GM18505 (cell line): ENCODE measurements around the gene HERPUD1.

Experiments used
- ATAC-seq: cut with Tn5 transposase; IDR thresholded peaks from one replicate; pipeline ENCODE4 v1.9.1; 2021; ENCODE audit not compliant: unreplicated experiment
- POLR2A ChIP-seq: IDR thresholded peaks from 4 replicates; pipeline ENCODE4 v1.6.1; 2011; ENCODE audit warnings: borderline replicate concordance; ENCODE audit not compliant: insufficient read depth, insufficient read length; ENCODE audit errors: extremely low read depth

The HERPUD1 gene

GRCh38 chr16:56935201-56935600, 3.3 kb downstream of the HERPUD1 start:
- no peak for TF ChIP-seq POLR2A
- ATAC-seq = no peak

- no peak for TF ChIP-seq POLR2A
- no peak for ATAC-seq
Measured at GRCh38 chr16:56936491-56936890, 4.5 kb downstream of the HERPUD1 start.

GRCh38 chr16:56936950-56937349, 5.0 kb downstream of the HERPUD1 start:
- ATAC-seq = no peak
- TF ChIP-seq POLR2A = no peak

GRCh38 chr16:56938664-56939513, 6.9 kb downstream of the HERPUD1 start:
- TF ChIP-seq POLR2A = peak; percentile 45
- no peak for ATAC-seq

- TF ChIP-seq POLR2A = no peak
- no peak for ATAC-seq
Measured at GRCh38 chr16:56939801-56940200, 7.9 kb downstream of the HERPUD1 start.

GRCh38 chr16:56941092-56941491, 9.2 kb downstream of the HERPUD1 start:
- peak; percentile 40 for TF ChIP-seq POLR2A
- ATAC-seq = no peak

GRCh38 chr16:56941856-56942331, 10.0 kb downstream of the HERPUD1 start:
- TF ChIP-seq POLR2A = no peak
- no peak for ATAC-seq

- no peak for TF ChIP-seq POLR2A
- ATAC-seq = no peak
Measured at GRCh38 chr16:56943761-56944375, 11.9 kb downstream of the HERPUD1 start.

- peak; percentile 56 for TF ChIP-seq POLR2A
- no peak for ATAC-seq
Measured at GRCh38 chr16:56944954-56945839, 13.3 kb downstream of the HERPUD1 start.

GRCh38 chr16:56945847-56946527, 14.0 kb downstream of the HERPUD1 start:
- no peak for ATAC-seq
- no peak for TF ChIP-seq POLR2A

- no peak for ATAC-seq
Measured at GRCh38 chr16:56946767-56947603, 15.0 kb downstream of the HERPUD1 start.

GRCh38 chr16:56947604-56947995, 15.7 kb downstream of the HERPUD1 start:
- no peak for TF ChIP-seq POLR2A
- no peak for ATAC-seq

More at GRCh38 chr16:56946767-56947603, 15.0 kb downstream of the HERPUD1 start:
- TF ChIP-seq POLR2A = peak; percentile 59
